ENCODE measurements around the gene BTF3L4. TPM values are rescaled to one million over a fixed set of nuclear protein-coding genes. Genes with fewer than 3 reads are reported as not detected.
"Not testable (repeated sequence)": the region's sequence is repeated elsewhere in the genome, so short reads cannot be mapped to it uniquely, and the experiment has no call there.

BTF3L4 gene
- polyA plus RNA-seq, 3 donors, result 85.7 to 91.6 (median 90.7) TPM

DNA sequence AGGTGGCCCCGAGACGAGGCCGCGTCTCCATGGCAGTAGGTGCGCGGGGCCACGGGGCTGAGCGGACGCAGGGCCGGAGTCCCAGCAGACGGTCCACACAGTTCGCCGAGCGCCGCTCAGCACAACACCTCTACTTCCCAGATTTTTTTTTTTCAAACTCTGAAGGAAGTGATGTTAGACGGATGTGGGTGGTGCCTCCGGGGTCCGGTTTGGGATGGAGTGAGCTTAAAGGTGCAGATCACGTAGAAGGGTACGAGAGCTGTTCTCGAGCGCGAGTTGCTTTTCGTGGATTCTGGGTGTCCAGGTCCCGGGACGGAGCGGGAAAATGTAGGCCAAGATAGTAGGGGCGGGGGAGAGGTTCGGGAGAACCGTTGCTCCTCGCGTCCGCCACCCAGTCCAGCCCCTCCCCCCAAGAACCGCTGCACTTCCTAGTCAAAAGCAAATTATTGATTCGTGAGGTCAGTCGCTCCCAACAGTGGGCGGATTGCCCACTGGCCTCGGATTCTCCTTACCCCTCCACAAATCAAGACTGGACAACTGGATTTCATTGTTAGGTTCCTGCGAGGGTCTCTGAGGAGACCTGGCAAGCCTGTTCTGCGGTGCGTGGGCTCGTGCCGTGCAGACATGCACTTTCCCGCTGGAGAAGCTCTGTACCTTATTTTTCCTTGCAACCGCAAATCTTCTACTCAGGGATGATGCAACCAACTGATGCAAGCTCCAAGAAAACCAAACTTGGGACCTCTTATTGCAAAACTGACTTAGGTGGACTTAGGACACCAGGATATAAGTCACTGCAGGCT is 829 bp upstream of the BTF3L4 start, which contains the start of gene TXNDC12:
Gene TXNDC12 (minus strand): TSS at position 126 of the 800 bp plus-strand sequence. CDS start 95 bp downstream, at position 31.
- peak; percentile 80 to 86 (median 84) for DNase-seq (ENCODE audit: low read depth in 3 of 3, low spot score in 2 of 3)

DNA sequence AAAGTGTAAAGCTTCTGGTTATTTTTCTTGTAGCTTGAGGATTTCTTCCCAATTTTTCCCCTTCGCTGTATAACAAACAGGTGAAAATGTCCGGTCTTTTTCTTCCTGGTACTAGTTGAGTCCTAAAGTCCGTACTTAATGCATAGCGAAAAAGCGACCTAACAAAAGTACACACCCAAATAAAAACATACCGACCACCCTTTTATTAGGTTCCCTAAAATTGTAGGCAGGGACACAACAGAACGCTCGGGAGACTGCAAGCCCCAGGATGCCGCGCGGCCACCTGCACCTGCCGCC is 281 bp upstream of the BTF3L4 start:
- DNase-seq (ENCODE audit: low read depth in 3 of 3, low spot score in 2 of 3), result peak in 1 of 3 donors; percentile 27

DNA sequence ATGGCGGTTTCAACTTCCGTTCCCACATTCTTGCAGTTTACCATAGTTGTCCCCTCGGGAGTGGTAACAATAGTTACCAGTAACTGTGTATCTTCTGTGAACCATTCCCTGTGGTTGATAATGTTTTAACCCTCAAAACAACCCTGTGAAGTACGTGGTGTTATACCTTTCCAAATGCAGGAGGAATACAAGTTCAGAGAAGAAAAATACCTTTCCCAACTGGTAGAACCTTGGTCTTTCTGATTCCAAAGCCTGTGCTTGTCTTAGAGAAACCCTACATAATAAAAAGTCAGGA is 789 bp downstream of the BTF3L4 start:
- no peak for DNase-seq (ENCODE audit: low read depth in 3 of 3, low spot score in 2 of 3)

DNA sequence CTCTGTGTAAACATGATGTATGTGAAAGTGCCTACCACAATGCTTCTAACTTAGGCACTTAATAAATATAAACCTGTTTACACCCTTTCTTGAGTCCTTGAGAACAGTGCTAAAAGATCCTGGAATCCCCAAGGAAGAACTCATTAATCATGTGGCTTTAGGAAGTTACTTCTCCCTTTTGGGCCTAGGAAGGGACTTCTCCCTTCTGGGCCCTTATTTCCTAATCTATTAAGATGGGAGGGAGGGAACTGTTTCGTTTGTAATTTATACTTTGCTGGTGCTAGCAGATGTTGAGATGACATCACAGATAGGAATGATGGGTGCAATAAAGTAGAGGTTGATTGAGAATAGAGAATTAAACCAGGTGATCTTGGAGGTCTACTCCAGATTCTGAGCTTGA is 1.2 kb downstream of the BTF3L4 start:
- no peak for DNase-seq (ENCODE audit: low read depth in 3 of 3, low spot score in 2 of 3)

DNA sequence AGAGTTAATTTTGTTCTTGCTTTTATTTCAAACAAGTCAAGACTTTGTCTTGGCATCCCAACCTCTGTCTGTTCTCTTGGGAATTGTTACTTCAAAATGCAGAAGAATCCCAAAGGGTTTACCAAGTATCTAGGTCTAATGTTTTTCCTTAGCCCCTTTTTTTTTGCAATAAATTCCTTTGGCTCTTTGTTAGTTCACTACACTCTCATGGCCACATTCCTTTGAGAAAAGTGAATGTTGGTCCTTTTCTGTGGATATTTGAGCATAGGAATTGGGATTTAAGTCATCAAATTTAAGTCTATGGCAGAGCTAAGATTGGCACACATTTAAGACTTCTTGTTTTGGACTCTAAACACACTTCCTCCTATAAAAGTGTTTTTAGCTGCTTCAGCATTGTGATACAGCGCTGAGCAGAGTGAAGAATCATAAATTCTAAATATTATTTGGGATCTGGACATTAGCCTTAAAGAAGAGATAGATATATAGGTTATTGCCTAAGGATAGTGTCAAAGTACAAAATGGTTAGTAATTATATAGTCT is 1.9 kb downstream of the BTF3L4 start:
- DNase-seq (ENCODE audit: low read depth in 3 of 3, low spot score in 2 of 3), result no peak

DNA sequence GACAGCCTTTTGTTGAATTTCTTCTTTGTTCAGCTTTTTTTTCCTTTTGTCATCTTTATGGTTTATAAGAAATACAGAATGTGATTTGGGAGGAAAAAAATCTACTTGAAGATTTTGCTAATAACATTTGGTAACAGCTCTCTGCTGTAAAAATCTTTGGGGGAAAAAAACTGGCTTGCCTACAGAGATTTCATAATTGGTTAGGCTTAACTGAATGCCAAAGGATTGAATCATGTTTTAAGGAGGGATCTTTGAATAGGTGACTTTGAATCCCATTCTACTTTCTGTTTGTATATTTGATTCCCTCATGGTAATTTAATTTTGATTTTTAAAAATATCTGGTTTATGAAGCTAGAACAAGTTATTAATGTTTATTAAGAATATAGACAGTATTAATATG is 3.2 kb downstream of the BTF3L4 start:
- DNase-seq (ENCODE audit: low read depth in 3 of 3, low spot score in 2 of 3), result no peak

DNA sequence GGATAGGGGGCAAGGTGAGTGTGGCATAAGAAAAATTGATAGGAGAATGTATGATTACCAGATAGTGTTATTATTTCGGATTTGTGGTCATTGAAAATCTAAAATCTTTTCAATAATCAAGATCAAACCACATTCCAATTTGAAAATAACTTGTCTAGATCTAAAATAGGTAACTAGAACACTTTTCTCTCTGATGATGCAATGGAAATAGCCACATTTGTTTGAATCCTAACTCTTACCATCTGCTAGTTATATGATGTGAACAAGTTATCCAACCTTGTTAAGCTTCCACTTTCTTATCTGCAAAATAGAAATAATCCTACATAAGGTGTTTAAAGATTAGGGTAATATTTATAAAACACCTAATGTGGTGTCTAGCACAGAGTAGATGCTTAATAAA is 3.8 kb downstream of the BTF3L4 start:
- DNase-seq (ENCODE audit: low read depth in 3 of 3, low spot score in 2 of 3), result no peak

DNA sequence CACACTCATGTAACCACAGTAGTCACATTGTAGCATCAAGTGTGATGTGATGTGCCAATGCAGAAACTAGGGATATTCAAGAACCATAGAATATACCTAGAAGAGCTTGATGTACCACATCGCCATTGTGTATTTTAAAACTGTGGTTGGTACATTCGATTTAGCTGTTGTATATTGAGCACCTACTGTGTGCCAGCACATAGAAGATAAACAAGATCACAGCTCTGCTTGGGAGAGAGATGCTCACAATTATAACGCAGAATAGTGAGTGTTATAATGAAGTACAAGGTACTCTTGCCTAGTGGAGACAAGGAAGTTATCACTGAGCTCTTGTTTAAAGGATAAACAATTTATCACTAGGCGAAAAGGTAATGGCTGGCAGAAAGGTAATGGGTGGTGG is 4.7 kb downstream of the BTF3L4 start:
- DNase-seq (ENCODE audit: low read depth in 3 of 3, low spot score in 2 of 3), result no peak

DNA sequence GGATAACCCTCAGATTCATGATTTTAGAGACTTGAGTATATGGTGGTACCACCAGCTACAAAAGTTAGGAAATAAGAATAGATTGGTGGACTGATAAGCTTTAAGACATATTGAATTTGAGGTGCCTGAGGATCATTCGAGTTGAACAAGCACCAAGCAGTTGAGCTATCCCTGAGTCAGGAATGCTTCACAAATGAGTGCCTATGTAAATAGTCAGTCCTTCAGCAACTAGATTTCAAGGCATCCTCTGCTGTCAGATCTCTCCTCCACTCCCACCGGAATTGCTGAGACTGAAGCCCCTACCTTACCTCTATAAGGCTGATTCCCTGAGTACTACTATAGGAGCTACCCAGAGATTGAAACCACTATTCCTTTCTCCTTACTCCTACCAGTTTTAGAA is 7.1 kb downstream of the BTF3L4 start:
- no peak for DNase-seq (ENCODE audit: low read depth in 3 of 3, low spot score in 2 of 3)

DNA sequence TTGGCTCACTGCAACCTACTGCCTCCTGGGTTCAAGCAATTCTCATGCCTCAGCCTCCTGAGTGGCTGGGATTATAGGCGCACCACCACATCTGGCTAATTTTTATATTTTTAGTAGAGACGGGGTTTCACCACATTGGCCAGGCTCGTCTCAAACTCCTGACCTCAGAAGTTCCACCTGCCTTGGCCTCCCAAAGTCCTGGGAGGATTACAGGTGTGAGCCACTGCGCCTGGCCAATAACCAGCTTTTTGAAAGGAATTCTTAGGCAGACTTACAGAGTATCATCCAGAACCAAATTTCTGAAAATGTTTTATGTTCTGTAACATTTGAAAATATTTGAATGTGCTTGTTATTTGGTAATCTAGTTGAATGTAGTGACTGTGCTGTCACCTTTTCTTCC is 14.6 kb downstream of the BTF3L4 start:
- DNase-seq (ENCODE audit: low read depth in 3 of 3, low spot score in 2 of 3), result no peak

DNA sequence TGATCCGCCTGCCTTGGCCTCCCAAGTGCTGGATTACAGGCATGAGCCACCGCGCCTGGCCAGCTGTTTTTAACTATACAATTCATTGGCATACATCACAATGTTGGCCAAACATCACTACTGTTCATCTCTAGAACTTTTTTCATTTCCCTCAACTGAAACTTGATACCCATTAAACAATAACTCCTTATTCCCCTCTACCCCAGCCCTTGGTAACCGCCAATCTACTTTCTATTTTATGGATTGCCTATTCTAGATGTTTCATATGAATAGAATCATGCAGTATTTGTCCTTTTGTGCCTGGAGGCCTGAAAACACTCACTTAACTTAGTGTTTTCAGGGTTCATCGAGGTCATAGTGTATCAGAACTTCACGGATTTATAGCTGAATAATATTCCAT is 16.2 kb downstream of the BTF3L4 start:
- no peak for DNase-seq (ENCODE audit: low read depth in 3 of 3, low spot score in 2 of 3)

DNA sequence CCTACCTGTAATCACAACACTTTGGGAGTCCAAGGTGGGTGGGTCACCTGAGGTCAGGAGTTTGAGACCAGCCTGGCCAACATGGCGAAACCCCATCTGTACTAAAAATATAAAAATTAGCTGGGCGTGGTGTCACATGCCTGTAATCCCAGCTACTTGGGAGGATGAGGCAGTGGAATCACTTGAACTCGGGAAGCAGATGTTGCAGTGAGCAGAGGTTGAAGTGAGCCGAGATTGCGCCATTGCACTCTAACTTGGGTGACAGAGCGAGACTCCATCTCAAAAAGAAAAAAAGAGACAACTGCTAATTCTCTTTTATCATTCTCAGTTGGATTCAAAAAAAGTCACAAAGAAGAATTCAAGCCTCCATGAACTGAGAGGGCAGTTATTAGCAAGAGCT is 21.2 kb downstream of the BTF3L4 start:
- not testable (repeated sequence) for DNase-seq (ENCODE audit: low read depth in 3 of 3, low spot score in 2 of 3)

DNA sequence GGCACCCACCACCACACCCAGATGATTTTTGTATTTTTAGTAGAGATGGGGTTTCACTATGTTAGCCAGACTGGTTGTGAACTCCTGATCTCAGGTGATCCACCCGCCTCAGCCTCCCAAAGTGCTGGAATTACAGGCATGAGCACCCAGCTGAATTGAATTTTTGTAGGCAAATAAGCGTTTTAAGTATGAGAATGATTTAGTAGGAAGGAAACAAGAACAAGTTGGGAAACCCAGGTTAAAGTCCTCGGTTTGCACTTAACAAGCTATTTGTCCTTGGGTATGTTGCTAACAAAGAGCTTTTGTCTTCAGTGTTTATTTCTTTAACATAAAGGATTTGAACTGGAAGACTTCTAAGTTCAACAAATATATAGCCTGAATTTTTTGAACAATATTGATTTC is 23.9 kb downstream of the BTF3L4 start:
- no peak for DNase-seq (ENCODE audit: low read depth in 3 of 3, low spot score in 2 of 3)

DNA sequence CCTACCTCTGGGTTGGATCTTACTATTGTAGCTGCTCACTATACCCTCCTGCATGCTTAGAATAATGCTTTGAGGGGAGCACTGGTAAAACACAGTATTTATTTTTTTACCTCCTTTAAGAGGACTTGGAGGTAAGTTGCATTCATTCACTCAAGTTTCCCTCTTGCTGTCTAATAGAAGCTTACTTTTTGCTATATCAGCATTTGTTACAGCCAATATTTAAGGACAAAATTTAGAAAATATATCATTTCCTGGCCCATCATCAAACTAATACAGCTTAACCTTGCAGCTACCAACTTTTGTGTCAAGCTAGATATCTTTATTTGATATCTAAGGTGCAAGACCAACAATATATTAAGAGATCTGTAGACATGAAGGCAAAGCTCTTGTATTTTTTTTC is 31.8 kb downstream of the BTF3L4 start:
- DNase-seq (ENCODE audit: low read depth in 3 of 3, low spot score in 2 of 3), result not testable (repeated sequence)

DNA sequence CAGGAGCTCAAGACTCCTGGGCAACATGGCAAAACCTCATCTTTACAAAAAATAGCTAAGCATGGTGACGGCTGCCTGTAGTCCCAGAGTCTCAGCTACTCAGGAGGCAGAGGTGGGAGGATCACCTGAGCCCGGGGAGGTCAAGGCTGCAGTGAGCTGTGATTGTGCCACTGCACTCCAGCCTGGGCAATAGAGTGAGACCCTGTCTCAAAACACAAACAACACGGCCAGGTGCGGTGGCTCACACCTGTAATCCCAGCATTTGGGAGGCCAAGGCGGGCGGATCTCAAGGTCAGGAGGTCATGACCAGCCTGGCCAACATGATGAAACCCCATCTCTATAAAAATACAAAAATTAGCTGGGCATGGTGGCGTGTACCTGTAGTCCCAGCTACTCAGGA is 38.2 kb downstream of the BTF3L4 start:
- DNase-seq (ENCODE audit: low read depth in 3 of 3, low spot score in 2 of 3), result not testable (repeated sequence)

DNA sequence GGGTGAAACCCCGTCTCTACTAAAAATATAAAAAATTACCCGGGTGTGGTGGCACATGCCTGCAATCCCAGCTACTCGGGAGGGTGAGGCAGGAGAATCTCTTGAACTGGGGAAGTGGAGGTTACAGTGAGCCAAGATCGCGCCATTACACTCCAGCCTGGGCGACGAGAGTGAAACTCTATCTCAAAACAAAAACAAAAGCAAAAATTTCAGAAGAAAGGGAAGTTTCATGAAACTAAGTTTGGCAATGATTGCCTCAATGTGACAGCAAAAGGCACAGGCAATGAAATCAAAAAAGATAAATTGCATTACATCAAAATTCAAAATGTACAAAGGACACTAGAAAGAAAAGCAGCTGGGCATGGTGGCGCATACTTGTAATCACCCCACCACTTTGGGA is 40.1 kb downstream of the BTF3L4 start:
- DNase-seq (ENCODE audit: low read depth in 3 of 3, low spot score in 2 of 3), result no peak

DNA sequence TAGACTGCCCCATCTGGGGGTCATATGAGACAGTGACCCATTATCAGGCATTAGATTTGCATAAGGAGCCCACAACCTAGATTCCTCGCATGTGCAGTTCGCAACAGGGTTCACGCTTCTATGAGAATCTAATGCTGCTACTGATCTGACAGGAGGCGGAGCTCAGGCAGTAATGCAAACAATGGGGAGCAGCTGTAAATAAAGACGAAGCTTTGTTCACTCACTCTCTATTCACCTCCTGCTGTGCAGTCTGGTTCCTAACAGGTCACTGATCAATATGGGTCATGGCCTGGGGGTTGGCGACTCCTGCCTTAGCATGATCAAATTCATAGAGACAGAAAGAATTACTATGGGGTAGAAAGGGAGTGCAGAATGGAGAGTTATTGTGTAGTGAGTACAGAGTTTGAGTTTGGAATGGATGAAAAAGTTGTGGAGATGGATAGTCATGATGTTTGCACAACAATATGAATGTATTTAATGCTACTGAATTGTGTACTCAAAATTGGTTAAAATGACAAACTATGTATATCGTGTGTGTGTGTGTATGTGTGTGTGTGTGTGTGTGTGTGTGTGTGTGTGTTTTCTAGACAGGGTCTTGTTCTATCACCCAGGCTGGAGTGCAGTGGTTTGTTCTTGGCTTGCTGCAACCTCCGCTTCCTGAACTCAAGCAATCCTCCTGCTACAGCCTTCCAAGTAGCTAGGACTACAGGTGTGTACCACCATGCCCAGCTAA is 42.2 kb downstream of the BTF3L4 start:
- no peak for DNase-seq (ENCODE audit: low read depth in 3 of 3, low spot score in 2 of 3)

DNA sequence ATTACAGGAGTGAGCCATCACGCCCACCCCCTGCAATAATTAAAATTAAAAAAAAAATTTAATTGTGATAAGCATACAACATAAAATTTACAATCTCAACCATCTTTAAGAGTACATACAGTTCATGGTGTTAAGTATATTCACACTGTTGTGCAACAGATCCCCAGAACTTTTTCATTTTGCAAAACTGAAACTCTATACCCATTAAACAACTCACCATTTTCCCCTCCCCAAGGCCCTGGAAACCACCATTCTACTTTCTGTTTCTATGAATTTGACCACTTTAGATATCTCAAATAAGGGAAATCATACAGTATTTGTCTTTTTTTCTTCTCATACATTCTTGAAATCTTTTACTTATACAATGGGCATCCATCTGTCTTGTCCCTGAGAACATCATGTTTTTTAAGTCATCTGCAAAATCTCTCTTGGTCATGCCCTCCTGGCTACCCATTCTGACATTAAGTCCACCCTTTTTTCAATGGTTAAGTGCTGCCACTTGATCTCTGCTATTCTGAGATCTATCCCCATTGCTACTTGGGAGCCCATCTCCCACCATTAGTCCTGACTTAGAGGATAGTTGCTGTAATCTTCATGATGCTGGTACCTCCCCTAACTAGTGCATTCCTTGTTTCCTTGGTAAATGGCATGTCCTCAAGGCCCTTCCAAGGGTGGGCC is 46.4 kb downstream of the BTF3L4 start:
- no peak for DNase-seq (ENCODE audit: low read depth in 3 of 3, low spot score in 2 of 3)

DNA sequence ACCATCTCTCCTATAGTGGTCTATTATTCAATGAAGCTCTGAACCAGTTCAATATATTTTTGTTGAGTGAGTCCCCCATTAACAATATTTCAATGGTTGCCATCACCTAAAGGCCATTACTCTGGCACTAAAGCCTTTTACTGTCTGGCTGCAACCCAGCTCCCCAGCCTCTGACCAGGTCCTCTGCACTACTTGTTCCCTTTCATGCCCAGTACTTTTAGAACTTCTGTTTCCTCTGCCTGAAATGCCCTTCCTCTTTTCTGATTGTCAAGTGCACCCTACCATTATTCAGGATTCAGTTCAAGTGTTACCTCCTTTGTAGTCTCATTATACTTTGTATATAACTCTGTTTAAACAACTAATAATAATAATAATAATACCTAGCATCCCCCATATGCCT is 55.4 kb downstream of the BTF3L4 start:
- no peak for DNase-seq (ENCODE audit: low read depth in 3 of 3, low spot score in 2 of 3)

DNA sequence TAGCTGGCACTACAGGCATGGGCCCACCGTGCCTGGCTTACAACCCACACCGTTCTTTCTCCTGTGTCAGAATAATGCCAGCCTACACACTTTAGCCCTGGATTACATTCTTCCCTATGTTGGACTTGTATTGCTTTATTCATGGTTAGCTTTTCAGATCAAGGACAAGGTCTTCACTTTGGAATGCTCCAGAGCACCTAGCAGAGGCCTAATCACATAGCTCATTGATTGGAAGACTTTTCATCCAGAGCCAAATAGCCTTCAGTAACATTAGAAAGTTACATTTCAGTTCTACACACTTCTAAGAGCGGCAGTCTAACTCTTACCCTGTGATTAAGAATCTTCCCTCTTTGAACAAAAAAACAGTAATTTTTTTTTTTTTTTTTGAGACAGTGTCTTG is 56.4 kb downstream of the BTF3L4 start:
- no peak for DNase-seq (ENCODE audit: low read depth in 3 of 3, low spot score in 2 of 3)

DNA sequence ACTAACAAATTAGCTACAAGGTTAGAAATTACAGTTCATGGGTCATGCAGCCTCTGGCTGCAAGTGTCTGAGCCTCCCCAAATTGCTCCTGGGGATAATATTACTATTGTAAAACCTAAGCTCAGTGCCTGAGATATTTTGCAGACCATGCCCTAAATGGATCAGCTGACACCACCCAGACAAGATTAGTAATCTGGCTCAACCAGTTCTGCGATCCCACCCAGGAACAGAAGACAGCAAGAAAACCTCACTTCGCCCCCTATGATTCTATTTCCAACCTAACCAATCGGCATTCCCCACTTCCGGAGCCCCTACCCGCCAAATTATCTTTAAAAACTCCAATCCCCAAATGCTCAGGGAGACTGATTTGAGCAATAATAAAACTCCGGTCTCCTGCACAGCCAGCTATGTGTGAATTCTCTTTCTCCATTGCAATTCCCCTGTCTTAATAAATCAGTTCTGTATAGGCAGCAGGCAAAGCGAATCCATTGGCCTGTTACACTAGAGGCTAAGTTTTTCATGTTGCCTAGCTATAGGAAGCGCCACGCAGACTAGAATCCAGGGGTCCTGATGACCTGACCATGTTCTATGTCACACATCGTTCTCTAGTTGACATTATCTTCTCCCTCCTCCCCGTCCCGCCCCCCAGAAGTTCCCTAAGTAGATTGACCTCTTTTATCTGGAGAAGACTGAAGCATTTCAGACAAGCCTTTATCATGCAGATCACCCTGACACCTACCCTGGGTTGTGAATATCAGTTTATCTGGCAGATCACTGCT is 63.4 kb downstream of the BTF3L4 start:
- no peak for DNase-seq (ENCODE audit: low read depth in 3 of 3, low spot score in 2 of 3)

Measured in right renal cortex interstitium (tissue), 3 donors.